ENCODE data around the gene LIFR.

LIFR gene

GRCh38 chr5:38494175-38494574 is 62.3 kb downstream of the LIFR start:
- TF ChIP-seq ZFX (IDR thresholded peaks at IDR 0.05; ENCODE audit: borderline replicate concordance) (no peak), CTCF (IDR thresholded peaks at IDR 0.05) (no peak)
- H3K27ac ChIP-seq, result no peak overlapping the region

DNA sequence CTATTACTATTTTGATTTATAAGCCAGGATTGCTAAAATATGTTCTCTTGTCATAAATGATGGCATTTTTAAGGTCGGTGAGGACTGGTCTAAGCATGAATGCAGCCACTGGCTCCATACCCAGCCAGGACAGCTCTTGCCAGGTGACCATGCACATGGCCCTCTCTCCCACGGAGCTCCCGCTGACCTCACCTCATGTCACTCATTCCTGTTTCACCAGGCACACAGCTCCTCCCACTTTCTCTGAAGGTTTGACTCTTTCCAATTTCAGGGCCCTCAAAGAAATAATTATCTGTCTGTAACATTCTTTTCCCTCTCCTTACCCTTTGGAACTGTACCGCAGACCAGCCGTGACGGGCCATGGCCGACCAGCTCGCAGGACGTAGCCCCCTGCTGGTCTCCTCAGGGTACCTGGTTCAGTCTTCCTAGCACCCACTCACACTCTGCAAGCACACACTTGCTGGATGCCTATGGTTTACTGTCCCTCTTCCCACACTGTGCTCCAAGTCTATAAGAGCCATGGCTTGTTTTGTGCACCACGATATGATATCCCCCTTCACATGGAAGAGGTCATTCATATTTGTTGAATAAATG is 72.5 kb downstream of the LIFR start:
- TF ChIP-seq ZFX (IDR thresholded peaks at IDR 0.05; ENCODE audit: borderline replicate concordance), result no peak
- no peak for TF ChIP-seq CTCF (IDR thresholded peaks at IDR 0.05)
- no peak overlapping the region for H3K27ac ChIP-seq

DNA sequence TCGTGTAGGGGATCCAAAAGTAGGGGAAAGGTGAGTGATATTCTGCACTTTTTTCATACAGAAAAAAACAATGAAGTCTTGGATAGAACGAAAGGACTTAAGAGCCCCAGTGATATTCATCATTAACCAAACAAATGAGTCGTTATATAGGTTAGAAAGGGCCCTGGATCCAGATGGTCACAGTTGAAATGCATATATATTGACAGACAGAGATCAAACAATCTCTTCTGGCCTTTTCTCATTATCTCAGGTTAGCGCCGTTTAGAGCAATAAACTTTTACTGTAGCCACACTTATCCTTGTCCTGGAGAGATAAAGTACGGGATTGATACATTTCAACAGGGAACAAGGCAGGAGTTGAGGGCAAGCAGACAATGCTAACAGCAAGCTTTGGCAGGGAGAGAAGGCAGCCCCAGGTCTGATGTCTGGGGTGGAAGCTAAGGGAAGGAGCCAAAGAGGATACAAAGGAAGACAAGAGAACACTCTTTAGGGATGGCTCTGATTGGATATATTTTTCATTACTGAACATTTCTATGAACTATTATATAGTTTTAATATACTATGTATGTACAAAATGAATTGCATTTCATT is 77.0 kb downstream of the LIFR start:
- H3K27ac ChIP-seq, result no peak overlapping the region
- TF ChIP-seq ZFX (IDR thresholded peaks at IDR 0.05; ENCODE audit: borderline replicate concordance), result no peak

- TF ChIP-seq CTCF (IDR thresholded peaks at IDR 0.05) (no peak), ZFX (IDR thresholded peaks at IDR 0.05; ENCODE audit: borderline replicate concordance) (no peak)
- H3K27ac ChIP-seq, result no peak overlapping the region
Observed at GRCh38 chr5:38478878-38479277, 77.6 kb downstream of the LIFR start.

- no peak overlapping the region for H3K27ac ChIP-seq
- TF ChIP-seq CTCF (IDR thresholded peaks at IDR 0.05) (no peak), ZFX (IDR thresholded peaks at IDR 0.05; ENCODE audit: borderline replicate concordance) (no peak)
Observed at GRCh38 chr5:38478166-38478565, 78.3 kb downstream of the LIFR start.

DNA sequence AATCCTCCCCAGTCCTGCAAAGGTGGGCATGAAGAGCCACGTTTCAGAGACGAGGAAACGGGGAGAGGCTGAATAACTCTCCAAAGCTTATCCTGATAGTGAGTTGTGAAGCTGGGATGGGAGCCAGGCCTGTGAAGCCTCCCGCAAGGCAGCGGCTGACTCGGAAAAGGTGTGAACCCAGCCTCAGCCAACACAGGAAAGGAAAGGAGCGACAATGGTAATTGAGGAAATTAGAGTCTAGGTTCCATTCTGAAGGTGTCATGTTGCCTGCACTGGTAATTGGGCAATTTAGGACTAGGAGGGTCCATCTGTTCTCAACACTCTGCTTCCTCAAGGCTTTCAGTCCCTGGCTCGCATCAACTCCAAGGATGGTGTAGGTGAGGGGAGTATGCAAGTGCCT is 83.4 kb downstream of the LIFR start:
- TF ChIP-seq CTCF (IDR thresholded peaks at IDR 0.05), result no peak
- no peak for TF ChIP-seq ZFX (IDR thresholded peaks at IDR 0.05; ENCODE audit: borderline replicate concordance)
- H3K27ac ChIP-seq, result no peak overlapping the region

GRCh38 chr5:38472541-38472940 is 83.9 kb downstream of the LIFR start:
- H3K27ac ChIP-seq, result no peak overlapping the region
- no peak for TF ChIP-seq CTCF (IDR thresholded peaks at IDR 0.05)

DNA sequence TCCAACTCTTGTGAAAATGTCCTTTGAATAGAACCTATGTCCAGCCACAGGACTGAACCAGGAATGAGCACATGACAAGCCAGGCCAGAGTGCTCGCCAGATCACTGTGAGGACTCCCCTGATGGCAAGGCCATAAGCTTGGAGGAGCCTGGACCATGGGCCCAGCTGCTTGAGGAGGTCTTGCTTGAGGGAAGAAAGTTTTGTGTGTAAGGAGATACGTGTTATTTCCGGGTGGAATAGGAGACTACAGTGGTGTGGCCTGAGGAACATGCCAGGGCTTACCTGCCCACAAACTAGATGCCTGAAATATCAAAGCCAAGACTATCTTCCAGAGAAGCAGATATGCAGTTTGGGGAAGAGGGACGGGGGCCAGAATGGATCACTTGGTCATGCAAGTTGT is 84.7 kb downstream of the LIFR start:
- H3K27ac ChIP-seq, result no peak overlapping the region
- TF ChIP-seq CTCF (IDR thresholded peaks at IDR 0.05) (no peak), ZFX (IDR thresholded peaks at IDR 0.05; ENCODE audit: borderline replicate concordance) (no peak)

All from 22Rv1 (cell line).